Endometrium (tissue), 2 donors: ENCODE results near the gene MMP14.
"Not testable (repeated sequence)": the region's sequence is repeated elsewhere in the genome, so short reads cannot be mapped to it uniquely, and the experiment has no call there.

ENCODE experiments used
- FAIRE-seq: peaks from 2 replicates; lab custom pipeline; 2012; peaks lifted over from hg19 to GRCh38; lab: Jason Lieb, UNC
- donor health status: control.
- donor health status: control.

Gene MMP14

GRCh38 chr14:22836301-22837113 lies at the start of gene MMP14:
TSS of gene MMP14 (plus strand) at chr14:22836585. CDS start at chr14:22836818, 233 bp downstream.
- peak; percentile 93 for FAIRE-seq

GRCh38 chr14:22786685-22787084 lies 49.7 kb upstream of the MMP14 start:
- FAIRE-seq, result no peak

- FAIRE-seq, result no peak
These were observed 45.1 kb upstream of the MMP14 start for GRCh38 chr14:22791301-22791700.

- FAIRE-seq, result no peak
These were observed 44.2 kb upstream of the MMP14 start for GRCh38 chr14:22792158-22792557.

- not testable (repeated sequence) for FAIRE-seq
These were observed 42.8 kb upstream of the MMP14 start for GRCh38 chr14:22793550-22793949.

GRCh38 chr14:22793976-22794375 lies 42.4 kb upstream of the MMP14 start:
- FAIRE-seq, result no peak

GRCh38 chr14:22794551-22794951 lies 41.8 kb upstream of the MMP14 start:
- no peak for FAIRE-seq

- no peak for FAIRE-seq
These were observed 40.2 kb upstream of the MMP14 start for GRCh38 chr14:22796087-22796707.

GRCh38 chr14:22797017-22797917 lies 39.1 kb upstream of the MMP14 start:
- FAIRE-seq, result no peak

GRCh38 chr14:22798528-22798927 lies 37.9 kb upstream of the MMP14 start:
- no peak for FAIRE-seq

GRCh38 chr14:22800346-22800745 lies 36.0 kb upstream of the MMP14 start:
- FAIRE-seq, result no peak

- FAIRE-seq, result no peak
These were observed 34.7 kb upstream of the MMP14 start for GRCh38 chr14:22801716-22802115.

GRCh38 chr14:22802860-22803686 lies 33.3 kb upstream of the MMP14 start:
- FAIRE-seq, result no peak

GRCh38 chr14:22803687-22803974 lies 32.8 kb upstream of the MMP14 start:
- no peak for FAIRE-seq

GRCh38 chr14:22805235-22805634 lies 31.1 kb upstream of the MMP14 start:
- not testable (repeated sequence) for FAIRE-seq

GRCh38 chr14:22807432-22808087 lies 28.8 kb upstream of the MMP14 start:
- no peak for FAIRE-seq

- FAIRE-seq, result no peak
These were observed 27.8 kb upstream of the MMP14 start for GRCh38 chr14:22808388-22809209.

GRCh38 chr14:22811722-22812121 lies 24.7 kb upstream of the MMP14 start:
- FAIRE-seq, result no peak

- no peak for FAIRE-seq
These were observed 23.6 kb upstream of the MMP14 start for GRCh38 chr14:22812744-22813143.

GRCh38 chr14:22813145-22813544 lies 23.2 kb upstream of the MMP14 start:
- no peak for FAIRE-seq

GRCh38 chr14:22814373-22814772 lies 22.0 kb upstream of the MMP14 start:
- FAIRE-seq, result no peak
